Skeletal muscle tissue (tissue), 4 donors: Measurements from ENCODE around the gene CYB5D1. TPM values are rescaled to one million over a fixed set of nuclear protein-coding genes. Genes with fewer than 3 reads are reported as not detected.
"Not testable (repeated sequence)": the region's sequence is repeated elsewhere in the genome, so short reads cannot be mapped to it uniquely, and the experiment has no call there.

Experiments
- H3K27ac ChIP-seq: one replicate; pipeline ENCODE4 v1.7.0; 2013; ENCODE audit warnings: mild to moderate bottlenecking, low read depth, low read length, inconsistent platforms
- H3K27me3 ChIP-seq, 3 donors: one replicate each; pipeline ENCODE4 v1.7.0; 2013; ENCODE audit warnings: low read length in 3 of 3; ENCODE audit not compliant: control insufficient read depth in 3 of 3, insufficient read depth in 3 of 3
- H3K36me3 ChIP-seq, 3 donors: one replicate each; pipeline ENCODE4 v1.7.0; 2013; ENCODE audit warnings: low read length in 3 of 3; ENCODE audit not compliant: control insufficient read depth in 3 of 3, insufficient read depth in 3 of 3
- H3K4me1 ChIP-seq, 3 donors: one replicate each; pipeline ENCODE4 v1.7.0; 2013; ENCODE audit warnings: low read length in 3 of 3, mild to moderate bottlenecking in 3 of 3; ENCODE audit not compliant: control insufficient read depth in 3 of 3, insufficient read depth in 3 of 3
- H3K4me3 ChIP-seq, 3 donors: one replicate each; pipeline ENCODE4 v1.7.0; 2013; ENCODE audit warnings: low read length in 3 of 3
- H3K9ac ChIP-seq, 3 donors: one replicate each; pipeline ENCODE4 v1.7.0; 2013; ENCODE audit warnings: low read length in 3 of 3, mild to moderate bottlenecking in 3 of 3, moderate library complexity in 2 of 3, low read depth in 1 of 3
- H3K9me3 ChIP-seq, 3 donors: one replicate each; pipeline ENCODE4 v1.7.0; 2013; ENCODE audit warnings: low read length in 3 of 3; ENCODE audit not compliant: control insufficient read depth in 3 of 3
- total RNA-seq: library from RNA; depleted of rRNA; stranded (reverse); fragments of >200 nt; gene quantifications from one replicate; pipeline ENCODE4 v1.2.3, GENCODE V29; 2014
- donor health status: Osteomylitis.

Gene CYB5D1
- total RNA-seq, 1 donor from 2014 or later: 3.7 TPM

DNA sequence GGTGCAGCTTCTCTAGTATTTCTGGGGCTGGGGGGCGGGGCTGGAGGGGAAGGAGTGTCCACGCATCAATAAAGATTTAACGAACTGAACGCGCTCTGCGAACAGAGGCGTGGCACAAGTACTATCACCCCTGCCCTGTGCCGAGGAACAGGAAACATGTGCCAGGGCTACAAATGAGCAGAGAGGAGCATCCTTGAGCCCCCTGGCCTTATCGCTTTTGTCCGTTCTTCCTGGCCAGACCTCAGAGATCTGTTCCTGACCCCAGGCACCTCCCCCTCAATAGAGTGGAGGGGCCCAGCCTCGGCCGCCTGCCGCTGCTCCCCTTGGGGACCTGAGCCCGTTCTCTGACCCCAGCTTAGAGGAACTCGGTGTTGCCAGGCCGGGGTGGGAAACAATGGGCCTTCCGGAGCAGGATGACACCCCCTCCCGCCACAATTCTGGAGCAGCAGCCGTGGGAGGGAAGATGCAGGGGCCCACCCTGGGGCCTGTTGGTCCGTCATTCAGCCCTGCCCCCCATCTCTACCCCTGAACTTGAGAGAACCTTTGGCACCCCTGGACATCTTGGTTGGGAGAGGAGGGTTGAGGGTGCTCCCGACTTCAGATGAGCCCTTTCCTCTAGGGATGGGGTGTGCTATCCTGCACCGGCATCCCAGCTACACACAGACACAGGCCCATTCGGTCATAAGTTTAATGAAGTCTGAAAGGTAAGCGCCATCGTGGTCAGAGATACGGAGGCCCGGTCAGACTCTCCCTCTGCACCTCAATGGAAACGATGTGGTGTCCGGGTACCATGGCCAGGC, 1.6 kb upstream of the CYB5D1 start:
- Histone ChIP-seq H3K4me1 (peaks cover 45 to 53% (median 49%) of the 10 kb centered on the region in 3 donors), H3K9me3 (no peaks in the 10 kb centered on the region), H3K9ac (peak overlapping the region; percentile 79 to 95 (median 79)), H3K27me3 (no peaks in the 10 kb centered on the region), H3K36me3 (peaks cover 14 to 23% (median 23%) of the 10 kb centered on the region in 3 donors), H3K4me3 (peak overlapping the region; percentile 84 to 98 (median 85)), H3K27ac (peak overlapping the region; percentile 88)

DNA sequence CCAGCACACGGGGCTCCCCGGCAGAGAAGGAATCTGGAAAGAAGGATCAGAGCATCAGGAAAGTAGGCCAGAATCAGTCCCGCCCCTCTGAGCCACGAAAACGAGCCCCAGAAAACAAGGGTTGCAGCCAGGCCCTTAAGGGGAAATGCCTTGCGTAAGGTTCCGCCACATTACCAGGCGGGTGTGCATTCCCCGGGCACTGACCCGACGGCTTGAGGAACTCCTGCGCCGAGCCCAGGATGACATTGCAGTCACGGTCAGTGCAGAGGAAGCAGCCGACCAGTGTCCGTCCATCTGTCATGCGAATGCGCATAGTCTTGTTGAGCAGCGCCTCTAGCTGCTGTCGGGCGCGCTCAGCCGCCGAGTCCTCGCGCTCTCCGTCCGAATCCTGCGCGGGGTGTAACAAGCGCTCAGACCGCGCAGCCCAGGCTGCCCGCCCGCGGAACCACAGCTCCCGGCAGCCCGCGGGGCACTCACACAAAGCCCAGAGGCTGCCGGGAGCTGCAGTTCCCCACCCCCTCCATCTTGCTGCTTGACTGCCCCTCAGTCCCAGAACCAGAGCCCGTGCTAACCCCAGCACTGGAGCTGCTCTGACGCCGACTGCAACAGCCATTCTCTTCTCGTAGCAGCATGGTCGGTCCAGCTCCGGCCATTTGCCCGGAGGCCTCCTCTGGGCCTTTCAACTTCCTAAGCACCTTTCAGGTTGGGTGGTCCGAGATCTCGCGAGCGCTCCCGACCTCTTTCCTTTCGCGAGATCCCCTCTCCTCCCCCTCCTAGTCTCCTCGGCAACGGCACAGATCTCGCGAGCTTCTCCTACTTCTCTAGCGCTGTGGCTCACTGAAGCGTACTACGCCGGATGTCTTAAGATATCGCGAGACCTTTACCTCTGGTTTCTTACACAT, 741 bp upstream of the CYB5D1 start, which contains the start of gene NAA38:
Gene NAA38, minus strand, starts transcription at position 749 of the 902 bp plus-strand sequence. Its CDS starts 96 bp downstream, at position 653.
- peak within 1 kb of the TSS; percentile 79 to 95 (median 90) for H3K9ac ChIP-seq
- peaks cover 10 to 21% (median 18%) of the 10 kb centered on the region in 3 donors for H3K36me3 ChIP-seq
- no peaks in the 10 kb centered on the region for H3K9me3 ChIP-seq
- H3K27ac ChIP-seq: peak within 1 kb of the TSS; percentile 88
- no peaks in the 10 kb centered on the region for H3K27me3 ChIP-seq
- peak within 1 kb of the TSS; percentile 84 to 98 (median 85) for H3K4me3 ChIP-seq
- H3K4me1 ChIP-seq: peaks cover 37 to 45% (median 41%) of the 10 kb centered on the region in 3 donors

DNA sequence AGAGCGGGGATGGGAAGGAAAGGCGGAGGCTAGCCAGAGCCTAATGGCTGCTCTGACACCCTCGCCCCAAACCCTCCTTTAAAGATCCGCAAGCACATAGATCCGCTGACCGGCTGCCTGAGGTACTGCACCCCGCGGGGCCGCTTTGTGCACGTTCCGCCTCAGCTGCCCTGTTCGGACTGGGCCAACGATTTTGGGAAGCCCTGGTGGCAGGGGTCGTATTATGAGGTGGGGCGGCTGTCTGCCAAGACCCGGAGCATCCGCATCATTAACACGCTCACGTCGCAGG, 663 bp downstream of the CYB5D1 start:
- H3K4me1 ChIP-seq: peaks cover 33 to 38% (median 33%) of the 10 kb centered on the region in 3 donors
- peak overlapping the region; percentile 88 for H3K27ac ChIP-seq
- peaks cover 0 to 11% (median 6%) of the 10 kb centered on the region in 3 donors for H3K36me3 ChIP-seq
- no peaks in the 10 kb centered on the region for H3K9me3 ChIP-seq
- no peaks in the 10 kb centered on the region for H3K27me3 ChIP-seq
- peak overlapping the region; percentile 84 to 98 (median 85) for H3K4me3 ChIP-seq
- peak overlapping the region; percentile 79 to 95 (median 90) for H3K9ac ChIP-seq

GRCh38 chr17:7859028-7859427, 1.2 kb downstream of the CYB5D1 start:
- peaks cover 33 to 38% (median 33%) of the 10 kb centered on the region in 3 donors for H3K4me1 ChIP-seq
- peak overlapping the region; percentile 79 to 95 (median 90) for H3K9ac ChIP-seq
- H3K36me3 ChIP-seq: peaks cover 0 to 11% (median 6%) of the 10 kb centered on the region in 3 donors
- no peaks in the 10 kb centered on the region for H3K27me3 ChIP-seq
- H3K27ac ChIP-seq: no peak overlapping the region
- H3K9me3 ChIP-seq: no peaks in the 10 kb centered on the region
- peak overlapping the region; percentile 84 to 98 (median 85) for H3K4me3 ChIP-seq

GRCh38 chr17:7862692-7863437, 5.1 kb downstream of the CYB5D1 start:
- Histone ChIP-seq H3K36me3 (peaks cover 0 to 11% (median 2%) of the 10 kb centered on the region in 3 donors), H3K27ac (no peak overlapping the region), H3K4me3 (no peak overlapping the region), H3K9me3 (no peaks in the 10 kb centered on the region), H3K9ac (no peak overlapping the region), H3K4me1 (peaks cover 13 to 19% (median 13%) of the 10 kb centered on the region in 3 donors), H3K27me3 (no peaks in the 10 kb centered on the region)

DNA sequence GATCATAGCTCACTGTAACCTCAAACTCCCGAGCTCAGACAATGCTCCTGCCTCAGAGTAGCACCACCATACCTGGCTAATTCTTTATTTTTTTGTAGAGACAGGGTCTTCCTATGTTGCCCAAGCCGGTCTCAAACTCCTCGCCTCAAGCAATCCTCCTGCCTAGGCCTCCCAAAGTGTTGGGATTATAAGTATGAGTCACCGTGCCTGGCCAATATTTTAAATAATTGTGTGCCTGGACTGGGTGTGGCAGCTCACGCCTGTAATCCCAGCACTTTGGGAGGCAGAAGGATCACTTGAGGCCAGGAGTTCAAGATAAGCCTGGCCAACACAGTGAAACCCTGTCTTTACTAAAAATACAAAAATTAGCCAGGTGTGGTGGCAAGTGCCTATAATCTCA, 6.6 kb downstream of the CYB5D1 start:
- not testable (repeated sequence) for H3K27me3 ChIP-seq

GRCh38 chr17:7864995-7865650, 7.3 kb downstream of the CYB5D1 start:
- H3K36me3 ChIP-seq: peaks cover 0 to 5% (median 2%) of the 10 kb centered on the region in 3 donors
- peaks cover 0 to 5% (median 2%) of the 10 kb centered on the region in 3 donors for H3K4me1 ChIP-seq
- no peak overlapping the region for H3K9ac ChIP-seq
- no peaks in the 10 kb centered on the region for H3K9me3 ChIP-seq
- H3K27ac ChIP-seq: no peak overlapping the region
- H3K27me3 ChIP-seq: no peaks in the 10 kb centered on the region
- no peak overlapping the region for H3K4me3 ChIP-seq

More for the DNA sequence above, 6.6 kb downstream of the CYB5D1 start:
- not testable (repeated sequence) for H3K9ac ChIP-seq, H3K4me1 ChIP-seq, H3K27ac ChIP-seq, H3K36me3 ChIP-seq, H3K9me3 ChIP-seq, H3K4me3 ChIP-seq

- Histone ChIP-seq H3K27ac (no peak overlapping the region), H3K36me3 (peaks cover 0 to 2% (median 0%) of the 10 kb centered on the region in 3 donors), H3K9ac (no peak overlapping the region), H3K27me3 (no peaks in the 10 kb centered on the region), H3K4me1 (peaks cover 0 to 5% (median under 1%) of the 10 kb centered on the region in 3 donors), H3K9me3 (no peaks in the 10 kb centered on the region), H3K4me3 (no peak overlapping the region)
Measured at GRCh38 chr17:7867881-7868329, 10.1 kb downstream of the CYB5D1 start.

DNA sequence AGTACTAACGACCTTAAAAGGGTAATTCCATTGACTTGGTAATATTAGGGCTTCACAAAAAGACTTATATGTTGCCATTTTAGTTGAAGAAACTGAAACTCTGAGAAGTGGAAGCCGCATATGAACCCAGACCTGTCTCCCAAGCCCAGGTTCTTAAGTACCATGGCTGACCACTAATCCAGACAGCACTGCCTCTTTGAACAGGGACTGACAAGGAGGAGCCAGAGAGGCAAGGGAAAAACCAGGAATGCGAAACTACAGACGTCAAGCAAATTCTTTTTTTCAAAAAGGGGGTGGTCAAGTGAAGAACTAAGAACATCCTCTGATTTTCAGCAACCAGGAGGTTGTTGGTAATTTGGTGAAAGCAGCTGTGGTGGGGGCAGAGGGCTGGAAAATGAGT, 15.2 kb downstream of the CYB5D1 start:
- Histone ChIP-seq H3K27me3 (no peaks in the 10 kb centered on the region), H3K4me3 (no peak overlapping the region), H3K4me1 (no peaks in the 10 kb centered on the region), H3K9me3 (no peaks in the 10 kb centered on the region), H3K27ac (no peak overlapping the region), H3K36me3 (peaks cover 0 to 2% (median 0%) of the 10 kb centered on the region in 3 donors), H3K9ac (no peak overlapping the region)
